Activated CD8-positive, alpha-beta memory T cell treated with anti-CD3 and anti-CD28 coated beads, Interleukin-2, amount 50 U/mL, for 4 hours (primary cell): ENCODE results near the gene ADISSP.
A peak's percentile ranks its signal among the peaks of the same experiment; 100 is the strongest.

Source experiments
- DNase-seq: peaks from one replicate; pipeline ENCODE4 v3.0.0-alpha.2; 2020

ADISSP gene

GRCh38 chr20:3753501-3754275 lies 13.9 kb downstream of the ADISSP start:
- DNase-seq, result no peak

GRCh38 chr20:3753098-3753497 lies 14.5 kb downstream of the ADISSP start:
- peak; percentile 57 for DNase-seq

- DNase-seq, result no peak
Observed at GRCh38 chr20:3752386-3752759, 15.2 kb downstream of the ADISSP start.

GRCh38 chr20:3751675-3752385 lies 15.7 kb downstream of the ADISSP start:
- peak; percentile 37 for DNase-seq

- DNase-seq, result no peak
Observed at GRCh38 chr20:3751305-3751674, 16.3 kb downstream of the ADISSP start.

- no peak for DNase-seq
Observed at GRCh38 chr20:3749689-3750531, 17.6 kb downstream of the ADISSP start.

GRCh38 chr20:3749087-3749688 lies 18.4 kb downstream of the ADISSP start:
- DNase-seq, result no peak

- DNase-seq, result no peak
Observed at GRCh38 chr20:3748073-3748472, 19.5 kb downstream of the ADISSP start.

GRCh38 chr20:3747471-3747870 lies 20.1 kb downstream of the ADISSP start:
- no peak for DNase-seq

GRCh38 chr20:3745686-3746173 lies 21.8 kb downstream of the ADISSP start:
- DNase-seq, result no peak

- peak; percentile 70 for DNase-seq
Observed at GRCh38 chr20:3744806-3745685, 22.5 kb downstream of the ADISSP start.

- no peak for DNase-seq
Observed at GRCh38 chr20:3744037-3744436, 23.5 kb downstream of the ADISSP start.

GRCh38 chr20:3743251-3743650 lies 24.3 kb downstream of the ADISSP start:
- DNase-seq, result no peak

GRCh38 chr20:3741836-3742458 lies 25.6 kb downstream of the ADISSP start:
- DNase-seq, result no peak

- DNase-seq, result no peak
Observed at GRCh38 chr20:3740615-3741301, 26.8 kb downstream of the ADISSP start.

- no peak for DNase-seq
Observed at GRCh38 chr20:3739926-3740451, 27.6 kb downstream of the ADISSP start.

- no peak for DNase-seq
Observed at GRCh38 chr20:3739054-3739925, 28.3 kb downstream of the ADISSP start.

- DNase-seq, result no peak
Observed at GRCh38 chr20:3738111-3739053, 29.2 kb downstream of the ADISSP start.
